H9 (cell line): ENCODE results near the gene SPATA2L. TPM values are rescaled to one million over a fixed set of nuclear protein-coding genes. Genes with fewer than 3 reads are reported as not detected.

Source experiments
- DNase-seq: peaks from one replicate; pipeline ENCODE4 v3.0.0-alpha.2; 2017
- H2AFZ ChIP-seq: one replicate; pipeline ENCODE4 v1.6.1; 2013; ENCODE audit warnings: mild to moderate bottlenecking, low read length, control low read depth, moderate library complexity
- H2AK5ac ChIP-seq: 2 replicates; pipeline ENCODE4 v1.6.1; 2013; ENCODE audit warnings: low read length, control low read depth, mixed read lengths; ENCODE audit not compliant: insufficient read length
- H2BK120ac ChIP-seq: one replicate; pipeline ENCODE4 v1.6.1; 2013; ENCODE audit warnings: low read depth, mild to moderate bottlenecking, low read length, control low read depth, inconsistent platforms; ENCODE audit not compliant: poor library complexity, severe bottlenecking
- H2BK12ac ChIP-seq: 2 replicates; pipeline ENCODE4 v1.6.1; 2013; ENCODE audit warnings: low read length, control low read depth, mixed read lengths, low read depth; ENCODE audit not compliant: insufficient read length
- H2BK15ac ChIP-seq: 2 replicates; pipeline ENCODE4 v1.6.1; 2013; ENCODE audit warnings: low read depth, low read length, control low read depth
- H2BK20ac ChIP-seq: one replicate; pipeline ENCODE4 v1.6.1; 2013; ENCODE audit warnings: low read depth, mild to moderate bottlenecking, low read length, control low read depth, inconsistent platforms; ENCODE audit not compliant: poor library complexity, severe bottlenecking
- H2BK5ac ChIP-seq: 2 replicates; pipeline ENCODE4 v1.6.1; 2013; ENCODE audit warnings: low read length, control low read depth, mixed read lengths; ENCODE audit not compliant: insufficient read length
- H3K14ac ChIP-seq: 2 replicates; pipeline ENCODE4 v1.6.1; 2013; ENCODE audit warnings: low read length, control low read depth; ENCODE audit not compliant: insufficient read depth
- H3K18ac ChIP-seq: 2 replicates; pipeline ENCODE4 v1.6.1; 2013; ENCODE audit warnings: low read depth, mild to moderate bottlenecking, mixed read lengths, low read length, control low read depth; ENCODE audit not compliant: insufficient read length
- H3K23ac ChIP-seq: 2 replicates; pipeline ENCODE4 v1.6.1; 2013; ENCODE audit warnings: low read length, control low read depth, mixed read lengths, low read depth; ENCODE audit not compliant: insufficient read length
- H3K23me2 ChIP-seq: 2 replicates; pipeline ENCODE4 v1.6.1; 2013; ENCODE audit warnings: low read depth, mild to moderate bottlenecking, mixed read lengths, low read length, control low read depth; ENCODE audit not compliant: insufficient read length, poor library complexity, severe bottlenecking
- H3K27ac ChIP-seq: 2 replicates; pipeline ENCODE4 v1.5.1; 2013; ENCODE audit warnings: low read length, control low read depth, mixed read lengths, low read depth; ENCODE audit not compliant: insufficient read length
- H3K27me3 ChIP-seq: 2 replicates; pipeline ENCODE4 v1.6.1; 2013; ENCODE audit warnings: low read length, control low read depth, inconsistent platforms; ENCODE audit not compliant: insufficient read depth
- H3K4ac ChIP-seq: 2 replicates; pipeline ENCODE4 v1.6.1; 2013; ENCODE audit warnings: low read depth, mild to moderate bottlenecking, control low read depth, inconsistent platforms, low read length, moderate library complexity
- H3K4me1 ChIP-seq: 2 replicates; pipeline ENCODE4 v1.6.1; 2013; ENCODE audit warnings: low read length, control low read depth, inconsistent platforms; ENCODE audit not compliant: insufficient read depth
- H3K4me2 ChIP-seq: 2 replicates; pipeline ENCODE4 v1.6.1; 2013; ENCODE audit warnings: low read length, control low read depth, mixed read lengths; ENCODE audit not compliant: insufficient read length, insufficient read depth
- H3K56ac ChIP-seq: 2 replicates; pipeline ENCODE4 v1.6.1; 2013; ENCODE audit warnings: low read depth, mild to moderate bottlenecking, mixed read lengths, low read length, control low read depth; ENCODE audit not compliant: insufficient read length
- H3K79me1 ChIP-seq: 2 replicates; pipeline ENCODE4 v1.6.1; 2013; ENCODE audit warnings: low read depth, mild to moderate bottlenecking, moderate library complexity, low read length, control low read depth, inconsistent platforms; ENCODE audit not compliant: insufficient read depth, poor library complexity, severe bottlenecking
- H3K79me2 ChIP-seq: 2 replicates; pipeline ENCODE4 v1.6.1; 2013; ENCODE audit warnings: low read length, control low read depth, inconsistent platforms; ENCODE audit not compliant: insufficient read depth
- H3K9ac ChIP-seq: 2 replicates; pipeline ENCODE4 v1.6.1; 2013; ENCODE audit warnings: low read length, control low read depth, mixed read lengths; ENCODE audit not compliant: insufficient read length; ENCODE audit errors: extremely low read depth
- H3K9me3 ChIP-seq: one replicate; pipeline ENCODE4 v1.6.1; 2013; ENCODE audit warnings: low read depth, low read length, inconsistent platforms; ENCODE audit not compliant: control insufficient read depth
- H3T11ph ChIP-seq: one replicate; pipeline ENCODE4 v1.6.1; 2013; ENCODE audit warnings: mild to moderate bottlenecking, low read length, control low read depth, inconsistent platforms
- H4K20me1 ChIP-seq: one replicate; pipeline ENCODE4 v1.6.1; 2013; ENCODE audit not compliant: control insufficient read depth, insufficient read length, insufficient read depth
- H4K5ac ChIP-seq: 2 replicates; pipeline ENCODE4 v1.6.1; 2013; ENCODE audit warnings: low read depth, mild to moderate bottlenecking, mixed read lengths, low read length, control low read depth; ENCODE audit not compliant: insufficient read length
- H4K8ac ChIP-seq: replicated peaks from 2 replicates; pipeline ENCODE4 v1.6.1; 2013; ENCODE audit warnings: low read length, control low read depth, mixed read lengths, low read depth; ENCODE audit not compliant: insufficient read length
- H4K91ac ChIP-seq: 2 replicates; pipeline ENCODE4 v1.6.1; 2013; ENCODE audit warnings: low read depth, mild to moderate bottlenecking, moderate library complexity, mixed read lengths, low read length, control low read depth; ENCODE audit not compliant: insufficient read length
- H3K27ac Mint-ChIP-seq, 3 experiments: 2 replicates in 2 of 3; 3 replicates in 1 of 3; pipeline ENCODE4 v1.8.0; 2020 to 2021; ENCODE audit warnings: mixed read lengths in 3 of 3, mild to moderate bottlenecking in 1 of 3, moderate library complexity in 1 of 3
- H3K27me3 Mint-ChIP-seq: 2 replicates; pipeline ENCODE4 v1.8.0; 2021; ENCODE audit warnings: low read depth, mild to moderate bottlenecking, moderate library complexity, mixed read lengths
- H3K36me3 Mint-ChIP-seq, 3 experiments: 2 replicates in 2 of 3; 3 replicates in 1 of 3; pipeline ENCODE4 v1.8.0; 2020 to 2021; ENCODE audit warnings: low read depth in 3 of 3, mixed read lengths in 3 of 3; ENCODE audit not compliant: insufficient read depth in 1 of 3
- H3K4me1 Mint-ChIP-seq, 2 experiments: 2 replicates each; pipeline ENCODE4 v1.8.0; 2020; ENCODE audit warnings: mixed read lengths in 2 of 2
- H3K4me3 Mint-ChIP-seq, 2 experiments: 2 replicates in 1 of 2; 3 replicates in 1 of 2; pipeline ENCODE4 v1.8.0; 2020 to 2021; ENCODE audit warnings: mild to moderate bottlenecking in 2 of 2, mixed read lengths in 2 of 2, moderate library complexity in 1 of 2
- H3K9me3 Mint-ChIP-seq, 2 experiments: 2 replicates in 1 of 2; 3 replicates in 1 of 2; pipeline ENCODE4 v1.8.0; 2020; ENCODE audit warnings: mild to moderate bottlenecking in 2 of 2, mixed read lengths in 2 of 2, moderate library complexity in 1 of 2
- CTCF ChIP-seq: fragments of 200-600 bp; sonication (generic); conservative IDR thresholded peaks from 3 replicates; pipeline ENCODE4 v1.8.0; 2021; ENCODE audit warnings: antibody characterized with exemption, mild to moderate bottlenecking
- WGBS: extraction: QIAGEN DNeasy Blood & Tissue Kit; methylation state at CpG from one replicate; pipeline ENCODE4 v1.1.7; 2013; ENCODE audit warnings: missing lambda C conversion rate, low lambda C conversion rate, mixed read lengths; ENCODE audit not compliant: insufficient read length; ENCODE audit errors: extremely low coverage; 5-methylcytosine and 5-hydroxymethylcytosine counted together
- total RNA-seq: library from RNA; stranded (reverse); gene quantifications from 2 replicates; pipeline ENCODE4 v1.2.1, GENCODE V29; 2021

Gene SPATA2L
- total RNA-seq, 1 experiment from 2014 or later = 27.1 TPM

GRCh38 chr16:89727406-89728120 lies 26.1 kb upstream of the SPATA2L start:
- Histone ChIP-seq H3K4me1 (no peaks in the 10 kb centered on the region), H3K27ac (no peak overlapping the region), H2BK5ac (no peak overlapping the region), H3K18ac (no peak overlapping the region), H3K79me2 (no peaks in the 10 kb centered on the region), H2BK20ac (no peak overlapping the region), H3K14ac (no peak overlapping the region), H3T11ph (no peak overlapping the region), H2AFZ (no peak overlapping the region), H2AK5ac (no peak overlapping the region), H3K4me2 (no peak overlapping the region), H3K4ac (no peak overlapping the region), H3K9ac (no peak overlapping the region), H4K20me1 (no peaks in the 10 kb centered on the region), H4K91ac (no peak overlapping the region), H3K23ac (no peak overlapping the region), H2BK15ac (no peak overlapping the region), H3K79me1 (no peaks in the 10 kb centered on the region), H3K23me2 (peaks cover 2% of the 10 kb centered on the region), H4K5ac (no peak overlapping the region), H3K9me3 (no peaks in the 10 kb centered on the region), H2BK12ac (no peak overlapping the region), H3K56ac (no peak overlapping the region), H3K27me3 (peaks cover 5% of the 10 kb centered on the region; the same call in 1 of the 2 replicates), H4K8ac (no peak overlapping the region), H2BK120ac (no peak overlapping the region)
- peaks cover 13 to 29% of the 10 kb centered on the region in 2 experiments for H3K4me1 Mint-ChIP-seq
- 0 out of 7 replicates have a peak overlapping the region, but pooled peaks of 1 of the 3 experiments have one; percentile 20 for H3K27ac Mint-ChIP-seq
- peaks cover 17% of the 10 kb centered on the region for H3K27me3 Mint-ChIP-seq
- WGBS = no CpG with 5 or more reads among the region's 17 CpGs
- H3K9me3 Mint-ChIP-seq = no peaks in the 10 kb centered on the region; a peak in 1 of 5 replicates
- H3K36me3 Mint-ChIP-seq = peaks cover 20 to 60% (median 50%) of the 10 kb centered on the region in 3 experiments
- no peak overlapping the region; a peak in 1 of 5 replicates for H3K4me3 Mint-ChIP-seq
- no peak for TF ChIP-seq CTCF
- DNase-seq = no peak
